ENCODE results near the gene TPRN.

Gene TPRN

DNA sequence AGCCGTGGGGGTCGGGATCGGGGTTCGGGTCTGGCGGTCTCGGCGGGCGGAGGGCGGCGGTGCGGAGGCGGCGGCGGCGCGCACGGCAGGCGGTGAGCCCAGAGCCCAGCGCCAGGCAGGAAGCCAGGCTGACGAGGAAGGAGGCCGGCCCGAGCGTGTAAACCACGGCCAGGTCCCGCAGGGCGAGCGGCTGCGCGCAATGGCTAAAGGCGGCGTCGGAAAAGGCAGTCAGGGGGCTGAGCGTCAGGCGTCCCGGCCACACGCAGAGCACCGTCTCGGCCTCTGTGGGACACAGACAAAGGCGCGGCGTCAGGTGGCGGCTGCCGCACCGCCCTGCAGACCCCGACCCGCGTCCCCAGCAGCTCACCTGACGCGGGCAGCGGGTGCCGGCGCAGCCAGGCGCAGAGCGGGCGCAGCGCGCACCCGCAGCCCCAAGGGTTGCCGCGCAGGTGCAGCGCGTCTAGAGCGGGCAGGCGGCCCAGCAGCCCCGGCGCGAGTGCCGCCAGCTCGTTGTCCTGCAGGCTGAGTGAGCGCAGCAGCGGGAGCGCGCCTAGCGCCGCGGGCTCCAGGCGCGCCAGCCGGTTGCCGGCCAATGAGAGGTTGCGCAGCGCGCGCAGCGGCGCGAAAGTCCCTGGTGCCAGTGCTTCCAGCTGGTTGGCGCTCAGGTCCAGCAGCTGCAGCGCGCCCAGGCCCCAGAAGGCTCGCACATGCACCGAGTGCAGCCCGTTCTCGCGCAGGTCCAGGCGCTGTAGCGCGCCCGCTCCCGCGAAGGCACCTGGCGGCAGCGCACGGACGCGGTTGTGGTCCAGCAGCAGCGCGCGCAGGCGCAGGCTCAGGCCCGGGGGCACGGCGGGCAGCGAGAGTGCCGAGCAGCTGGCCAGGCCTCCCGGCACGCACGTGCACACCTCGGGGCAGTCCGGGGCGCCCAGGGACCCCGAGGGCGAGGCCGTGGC, 31.4 kb downstream of the TPRN start:
- TF ChIP-seq, protein P1, sequence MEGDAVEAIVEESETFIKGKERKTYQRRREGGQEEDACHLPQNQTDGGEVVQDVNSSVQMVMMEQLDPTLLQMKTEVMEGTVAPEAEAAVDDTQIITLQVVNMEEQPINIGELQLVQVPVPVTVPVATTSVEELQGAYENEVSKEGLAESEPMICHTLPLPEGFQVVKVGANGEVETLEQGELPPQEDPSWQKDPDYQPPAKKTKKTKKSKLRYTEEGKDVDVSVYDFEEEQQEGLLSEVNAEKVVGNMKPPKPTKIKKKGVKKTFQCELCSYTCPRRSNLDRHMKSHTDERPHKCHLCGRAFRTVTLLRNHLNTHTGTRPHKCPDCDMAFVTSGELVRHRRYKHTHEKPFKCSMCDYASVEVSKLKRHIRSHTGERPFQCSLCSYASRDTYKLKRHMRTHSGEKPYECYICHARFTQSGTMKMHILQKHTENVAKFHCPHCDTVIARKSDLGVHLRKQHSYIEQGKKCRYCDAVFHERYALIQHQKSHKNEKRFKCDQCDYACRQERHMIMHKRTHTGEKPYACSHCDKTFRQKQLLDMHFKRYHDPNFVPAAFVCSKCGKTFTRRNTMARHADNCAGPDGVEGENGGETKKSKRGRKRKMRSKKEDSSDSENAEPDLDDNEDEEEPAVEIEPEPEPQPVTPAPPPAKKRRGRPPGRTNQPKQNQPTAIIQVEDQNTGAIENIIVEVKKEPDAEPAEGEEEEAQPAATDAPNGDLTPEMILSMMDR (IDR thresholded peaks at IDR 0.05; ENCODE audit: low read length, missing control alignments) = no peak
- no peak overlapping the region for H3K4me3 ChIP-seq (replicated peaks; ENCODE audit: low read depth, low read length)
- no peak for DNase-seq (ENCODE audit: low read depth)

DNA sequence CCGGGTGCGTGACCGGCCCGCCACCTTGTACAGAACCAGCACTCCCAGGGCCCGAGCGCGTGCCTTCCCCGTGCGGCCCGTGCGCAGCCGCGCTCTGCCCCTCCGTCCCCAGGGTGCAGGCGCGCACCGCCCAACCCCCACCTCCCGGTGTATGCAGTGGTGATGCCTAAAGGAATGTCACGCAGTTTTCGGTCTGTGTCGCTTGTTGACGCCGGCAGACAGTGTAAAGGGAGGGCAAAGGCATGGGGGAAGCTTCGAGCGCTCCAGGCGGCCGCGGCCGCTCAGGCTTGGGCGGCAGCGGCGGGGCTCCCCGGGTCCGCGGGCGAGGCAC, 32.0 kb downstream of the TPRN start:
- DNase-seq (ENCODE audit: low read depth) = no peak
- H3K4me3 ChIP-seq (replicated peaks; ENCODE audit: low read depth, low read length) = no peak overlapping the region
- TF ChIP-seq, protein P1 (IDR thresholded peaks at IDR 0.05; ENCODE audit: low read length, missing control alignments) = no peak

DNA sequence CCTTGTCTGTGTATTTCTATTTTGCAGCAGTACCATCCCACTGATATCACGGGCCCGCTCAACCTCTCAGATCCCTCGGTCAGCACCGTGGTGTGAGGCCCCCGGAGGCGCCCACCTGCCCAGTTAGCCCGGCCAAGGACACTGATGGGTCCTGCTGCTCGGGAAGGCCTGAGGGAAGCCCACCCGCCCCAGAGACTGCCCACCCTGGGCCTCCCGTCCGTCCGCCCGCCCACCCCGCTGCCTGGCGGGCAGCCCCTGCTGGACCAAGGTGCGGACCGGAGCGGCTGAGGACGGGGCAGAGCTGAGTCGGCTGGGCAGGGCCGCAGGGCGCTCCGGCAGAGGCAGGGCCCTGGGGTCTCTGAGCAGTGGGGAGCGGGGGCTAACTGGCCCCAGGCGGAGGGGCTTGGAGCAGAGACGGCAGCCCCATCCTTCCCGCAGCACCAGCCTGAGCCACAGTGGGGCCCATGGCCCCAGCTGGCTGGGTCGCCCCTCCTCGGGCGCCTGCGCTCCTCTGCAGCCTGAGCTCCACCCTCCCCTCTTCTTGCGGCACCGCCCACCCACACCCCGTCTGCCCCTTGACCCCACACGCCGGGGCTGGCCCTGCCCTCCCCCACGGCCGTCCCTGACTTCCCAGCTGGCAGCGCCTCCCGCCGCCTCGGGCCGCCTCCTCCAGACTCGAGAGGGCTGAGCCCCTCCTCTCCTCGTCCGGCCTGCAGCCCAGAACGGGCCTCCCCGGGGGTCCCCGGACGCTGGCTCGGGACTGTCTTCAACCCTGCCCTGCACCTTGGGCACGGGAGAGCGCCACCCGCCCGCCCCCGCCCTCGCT, 32.6 kb downstream of the TPRN start:
- DNase-seq (ENCODE audit: low read depth) = no peak
- no peak overlapping the region for H3K4me3 ChIP-seq (replicated peaks; ENCODE audit: low read depth, low read length)
- TF ChIP-seq, protein P1 (IDR thresholded peaks at IDR 0.05; ENCODE audit: low read length, missing control alignments) = no peak

DNA sequence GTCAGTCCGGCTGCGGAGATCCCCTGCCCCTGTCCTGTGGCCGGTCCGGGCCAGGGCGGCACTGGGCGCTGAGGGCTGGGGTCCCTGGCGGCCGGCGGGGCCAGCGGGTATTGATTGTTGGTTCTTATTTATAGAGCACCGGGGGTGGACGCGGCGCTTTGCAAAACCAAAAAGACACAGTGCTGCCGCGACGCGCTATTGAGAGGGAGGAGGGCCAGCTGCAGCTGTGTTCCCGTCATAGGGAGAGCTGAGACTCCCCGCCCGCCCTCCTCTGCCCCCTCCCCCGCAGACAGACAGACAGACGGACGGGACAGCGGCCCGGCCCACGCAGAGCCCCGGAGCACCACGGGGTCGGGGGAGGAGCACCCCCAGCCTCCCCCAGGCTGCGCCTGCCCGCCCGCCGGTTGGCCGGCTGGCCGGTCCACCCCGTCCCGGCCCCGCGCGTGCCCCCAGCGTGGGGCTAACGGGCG, 33.2 kb downstream of the TPRN start:
- H3K4me3 ChIP-seq (replicated peaks; ENCODE audit: low read depth, low read length) = no peak overlapping the region
- no peak for DNase-seq (ENCODE audit: low read depth)
- TF ChIP-seq, protein P1 (IDR thresholded peaks at IDR 0.05; ENCODE audit: low read length, missing control alignments) = no peak

DNA sequence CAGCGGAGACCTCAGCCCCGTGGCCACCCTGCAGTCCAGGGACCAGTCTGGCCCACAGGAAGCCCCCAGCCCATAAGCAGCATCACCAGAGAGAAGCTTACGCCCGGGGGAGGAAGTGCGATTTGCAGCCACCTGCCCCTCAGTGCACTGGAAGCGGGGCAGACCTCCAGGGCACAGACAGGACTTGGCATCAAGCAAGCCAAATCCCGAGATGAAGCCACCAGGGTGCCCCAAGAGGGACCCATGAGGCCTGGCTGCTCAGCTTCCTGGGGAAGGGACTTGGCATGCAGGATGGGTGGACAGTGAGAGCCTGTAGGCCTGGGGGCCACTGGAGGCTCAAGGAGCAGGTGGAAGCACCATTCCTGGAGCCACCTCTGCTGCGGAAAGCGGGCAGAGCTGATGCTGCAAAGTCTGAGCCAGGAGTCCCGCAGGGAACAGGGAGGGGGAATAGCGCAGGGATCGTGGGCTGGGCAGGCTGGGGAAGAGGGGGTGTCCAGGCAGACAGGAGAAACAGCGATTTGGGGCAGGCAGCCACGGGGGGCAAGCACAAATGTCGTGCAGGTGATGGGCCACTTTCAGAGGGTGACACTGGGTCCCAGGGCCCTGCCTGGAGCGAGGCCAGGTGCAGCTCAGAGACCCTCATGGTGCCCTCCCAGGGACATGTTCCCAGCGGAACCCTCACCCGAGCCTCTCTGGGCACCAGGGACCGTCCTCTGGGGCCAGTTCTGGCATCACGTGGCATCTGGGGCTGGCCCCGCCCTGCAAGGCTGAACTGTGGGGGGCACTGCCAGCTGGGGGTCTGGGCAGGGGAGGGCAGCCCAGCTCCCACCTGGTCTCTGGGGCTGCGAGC, 33.9 kb downstream of the TPRN start:
- DNase-seq (ENCODE audit: low read depth) = no peak
- H3K4me3 ChIP-seq (replicated peaks; ENCODE audit: low read depth, low read length) = no peak overlapping the region
- TF ChIP-seq, protein P1 (IDR thresholded peaks at IDR 0.05; ENCODE audit: low read length, missing control alignments) = no peak

DNA sequence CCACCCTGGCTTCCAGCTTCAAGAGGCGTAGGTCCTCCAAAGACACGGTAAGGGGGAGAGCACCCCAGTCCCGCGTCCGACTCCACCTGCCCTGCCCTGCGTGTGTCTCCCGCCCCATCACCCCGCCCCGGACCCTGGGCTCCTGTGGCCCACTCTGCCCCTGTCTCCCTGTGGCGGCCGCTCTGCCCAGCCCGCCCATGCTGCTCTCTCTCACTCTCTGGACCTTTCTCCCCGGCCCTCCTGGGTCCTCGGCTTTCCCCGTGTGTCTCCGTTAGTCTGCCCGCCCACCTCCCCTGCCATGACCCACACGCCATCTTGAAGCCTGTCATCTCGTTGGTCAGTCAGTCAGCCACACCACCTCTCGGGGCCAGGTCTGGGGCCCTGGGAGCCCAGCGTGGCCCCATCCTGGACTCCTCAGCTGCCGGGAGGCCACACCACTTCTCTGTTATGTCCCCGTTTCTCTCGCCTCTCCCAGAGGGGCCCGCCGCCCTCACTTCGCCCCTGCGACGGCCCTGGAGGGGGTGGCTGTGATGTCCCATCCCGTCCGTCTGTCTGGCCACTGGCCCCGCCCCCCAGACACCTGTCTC, 35.2 kb downstream of the TPRN start:
- DNase-seq (ENCODE audit: low read depth) = no peak
- TF ChIP-seq, protein P1 (IDR thresholded peaks at IDR 0.05; ENCODE audit: low read length, missing control alignments) = no peak

More for the DNA sequence above, 35.2 kb downstream of the TPRN start:
- H3K4me3 ChIP-seq (replicated peaks; ENCODE audit: low read depth, low read length) = no peak overlapping the region
